Stimulated activated CD8-positive, alpha-beta memory T cell treated with anti-CD3 and anti-CD28 coated beads, Interleukin-15, amount 100 ng/mL, for 48 hours (primary cell): ENCODE data around the gene VPS13D.

Experiments
- DNase-seq, 2 donors: peaks; one replicate each; pipeline ENCODE4 v3.0.0-alpha.2; 2020; ENCODE audit warnings: low read depth in 2 of 2

Gene VPS13D

GRCh38 chr1:12553963-12554362 lies 324.1 kb downstream of the VPS13D start:
- no peak for DNase-seq

GRCh38 chr1:12554521-12555305 lies 324.9 kb downstream of the VPS13D start:
- no peak for DNase-seq

- DNase-seq: no peak
These were observed 325.9 kb downstream of the VPS13D start for GRCh38 chr1:12555411-12556367.

- no peak for DNase-seq
These were observed 326.6 kb downstream of the VPS13D start for GRCh38 chr1:12556368-12556930.

GRCh38 chr1:12556957-12557935 lies 327.4 kb downstream of the VPS13D start:
- no peak for DNase-seq

- no peak for DNase-seq
These were observed 331.3 kb downstream of the VPS13D start for GRCh38 chr1:12561121-12561520.
